ENCODE data around the gene ZNF705A.
"Not testable (repeated sequence)": the region's sequence is repeated elsewhere in the genome, so short reads cannot be mapped to it uniquely, and the experiment has no call there.

- TF ChIP-seq EP300 (IDR thresholded peaks at IDR 0.05); POLR2A (IDR thresholded peaks at IDR 0.05; ENCODE audit: low read depth): not testable (repeated sequence)
These were observed 62.0 kb downstream of the ZNF705A start for GRCh38 chr12:8218711-8219382.
